Subcutaneous abdominal adipose tissue (tissue), 5 donors: ENCODE results near the gene YDJC.

Source experiments
- H3K27ac ChIP-seq: one replicate; pipeline ENCODE4 v1.7.0; 2013; ENCODE audit warnings: low read depth, mild to moderate bottlenecking, inconsistent platforms, low read length, moderate library complexity
- H3K27me3 ChIP-seq, 5 donors: one replicate each; pipeline ENCODE4 v1.7.0; 2013; ENCODE audit warnings: low read length in 5 of 5, inconsistent platforms in 1 of 5; ENCODE audit not compliant: control insufficient read depth in 5 of 5, insufficient read depth in 4 of 5
- H3K36me3 ChIP-seq, 5 donors: one replicate each; pipeline ENCODE4 v1.7.0; 2013; ENCODE audit warnings: low read length in 5 of 5; ENCODE audit not compliant: control insufficient read depth in 5 of 5, insufficient read depth in 5 of 5
- H3K4me1 ChIP-seq, 5 donors: one replicate each; pipeline ENCODE4 v1.7.0; 2013; ENCODE audit warnings: low read length in 5 of 5, mild to moderate bottlenecking in 3 of 5, moderate library complexity in 1 of 5; ENCODE audit not compliant: control insufficient read depth in 5 of 5, insufficient read depth in 5 of 5
- H3K4me3 ChIP-seq, 5 donors: one replicate each; pipeline ENCODE4 v1.7.0; 2013; ENCODE audit warnings: low read length in 5 of 5, low read depth in 1 of 5
- H3K9ac ChIP-seq, 5 donors: one replicate each; pipeline ENCODE4 v1.7.0; 2013; ENCODE audit warnings: low read length in 5 of 5, mild to moderate bottlenecking in 4 of 5, moderate library complexity in 3 of 5
- H3K9me3 ChIP-seq, 5 donors: one replicate each; pipeline ENCODE4 v1.7.0; 2013; ENCODE audit warnings: low read length in 5 of 5; ENCODE audit not compliant: control insufficient read depth in 5 of 5
- donor health status: healthy.
- donor health status: healthy.
- donor health status: healthy.
- donor health status: healthy.
- donor health status: healthy.

YDJC gene

GRCh38 chr22:21632237-21632895, 2.5 kb upstream of the YDJC start, which contains the start of gene CCDC116:
Gene CCDC116, plus strand, starts transcription at chr22:21632760. Its CDS starts 422 bp downstream, at chr22:21633182.
- Histone ChIP-seq H3K36me3 (peaks cover 0 to 5% (median 0%) of the 10 kb centered on the region in 5 donors), H3K4me3 (no peak within 1 kb of the TSS), H3K27ac (no peak within 1 kb of the TSS), H3K27me3 (no peaks in the 10 kb centered on the region), H3K4me1 (peaks cover 0 to 15% (median 10%) of the 10 kb centered on the region in 5 donors), H3K9me3 (no peaks in the 10 kb centered on the region), H3K9ac (no peak within 1 kb of the TSS)

GRCh38 chr22:21631025-21631424, 1.2 kb upstream of the YDJC start:
- Histone ChIP-seq H3K4me1 (peaks cover 0 to 15% (median 10%) of the 10 kb centered on the region in 5 donors), H3K4me3 (no peak overlapping the region), H3K27me3 (no peaks in the 10 kb centered on the region), H3K36me3 (peaks cover 0 to 5% (median 0%) of the 10 kb centered on the region in 5 donors), H3K9ac (no peak overlapping the region), H3K27ac (no peak overlapping the region), H3K9me3 (no peaks in the 10 kb centered on the region)

GRCh38 chr22:21628386-21629254, 1.2 kb downstream of the YDJC start:
- H3K27ac ChIP-seq = no peak overlapping the region
- H3K4me1 ChIP-seq = peaks cover 0 to 27% (median 24%) of the 10 kb centered on the region in 5 donors
- H3K27me3 ChIP-seq = no peaks in the 10 kb centered on the region
- H3K9me3 ChIP-seq = no peaks in the 10 kb centered on the region
- peak overlapping the region in 4 of 5 donors; percentile 70 to 82 (median 78) for H3K4me3 ChIP-seq
- no peak overlapping the region for H3K9ac ChIP-seq
- peaks cover 0 to 8% (median 0%) of the 10 kb centered on the region in 5 donors for H3K36me3 ChIP-seq

- no peak overlapping the region for H3K27ac ChIP-seq
- peaks cover 0 to 41% (median 39%) of the 10 kb centered on the region in 5 donors for H3K4me1 ChIP-seq
- no peak overlapping the region for H3K4me3 ChIP-seq
- no peaks in the 10 kb centered on the region for H3K9me3 ChIP-seq
- peaks cover 0 to 21% (median 12%) of the 10 kb centered on the region in 5 donors for H3K36me3 ChIP-seq
- no peaks in the 10 kb centered on the region for H3K27me3 ChIP-seq
- H3K9ac ChIP-seq = no peak overlapping the region
Measured at GRCh38 chr22:21626735-21627469, 2.9 kb downstream of the YDJC start.

GRCh38 chr22:21626073-21626734, 3.6 kb downstream of the YDJC start:
- no peak overlapping the region for H3K27ac ChIP-seq
- no peaks in the 10 kb centered on the region for H3K27me3 ChIP-seq
- no peaks in the 10 kb centered on the region for H3K9me3 ChIP-seq
- no peak overlapping the region for H3K4me3 ChIP-seq
- H3K9ac ChIP-seq = no peak overlapping the region
- H3K4me1 ChIP-seq = peaks cover 0 to 44% (median 40%) of the 10 kb centered on the region in 5 donors
- H3K36me3 ChIP-seq = peaks cover 0 to 21% (median 12%) of the 10 kb centered on the region in 5 donors

GRCh38 chr22:21624880-21625791, 4.7 kb downstream of the YDJC start:
- Histone ChIP-seq H3K9ac (peak overlapping the region in 1 of 5 donors; percentile 11), H3K27ac (no peak overlapping the region), H3K36me3 (peaks cover 0 to 24% (median 12%) of the 10 kb centered on the region in 5 donors)

GRCh38 chr22:21624120-21624879, 5.5 kb downstream of the YDJC start:
- H3K9me3 ChIP-seq = no peaks in the 10 kb centered on the region
- H3K27ac ChIP-seq = no peak overlapping the region
- H3K27me3 ChIP-seq = no peaks in the 10 kb centered on the region
- H3K4me1 ChIP-seq = peaks cover 0 to 40% (median 35%) of the 10 kb centered on the region in 5 donors
- peak overlapping the region in 1 of 5 donors; percentile 7 for H3K9ac ChIP-seq
- no peak overlapping the region for H3K4me3 ChIP-seq
- peaks cover 0 to 24% (median 13%) of the 10 kb centered on the region in 5 donors for H3K36me3 ChIP-seq

More at GRCh38 chr22:21624880-21625791, 4.7 kb downstream of the YDJC start:
- no peaks in the 10 kb centered on the region for H3K27me3 ChIP-seq
- no peaks in the 10 kb centered on the region for H3K9me3 ChIP-seq
- no peak overlapping the region for H3K4me3 ChIP-seq
- H3K4me1 ChIP-seq = peaks cover 0 to 48% (median 40%) of the 10 kb centered on the region in 5 donors

- Histone ChIP-seq H3K27ac (no peak overlapping the region), H3K4me1 (peaks cover 0 to 34% (median 30%) of the 10 kb centered on the region in 5 donors), H3K9me3 (no peaks in the 10 kb centered on the region), H3K9ac (no peak overlapping the region), H3K27me3 (no peaks in the 10 kb centered on the region), H3K36me3 (peaks cover 0 to 27% (median 14%) of the 10 kb centered on the region in 5 donors), H3K4me3 (no peak overlapping the region)
Measured at GRCh38 chr22:21623648-21623970, 6.2 kb downstream of the YDJC start.
